Measurements from ENCODE around the gene INIP. TPM values are rescaled to one million over a fixed set of nuclear protein-coding genes. Genes with fewer than 3 reads are reported as not detected.

INIP gene
- total RNA-seq, 1 donor from 2014 or later = 37.8 TPM

DNA sequence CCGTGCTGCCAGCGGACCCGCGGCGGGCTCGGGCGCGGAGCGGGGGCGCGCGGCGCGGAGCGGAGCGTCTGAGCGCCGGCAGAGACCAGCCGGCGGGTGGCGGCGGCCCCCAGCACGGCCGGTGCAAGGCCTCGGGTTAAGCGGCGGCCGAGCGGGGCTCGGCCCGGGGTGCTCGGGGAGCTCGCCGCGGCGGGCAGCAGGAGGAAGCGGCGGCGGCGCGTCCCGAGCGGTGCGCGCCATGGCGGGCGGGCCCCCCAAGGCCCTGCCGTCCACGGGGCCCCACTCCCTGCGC, 32.8 kb upstream of the INIP start:
- DNase-seq (ENCODE audit: low spot score in 2 of 2) = no peak
- H3K27me3 ChIP-seq = no peaks in the 10 kb centered on the region
- H3K4me1 ChIP-seq = peaks cover 14 to 39% of the 10 kb centered on the region in 2 donors
- intact Hi-C loops (cut with DNase I) = loop anchor here (1.0 to 10.0 kb wide), 7 partner anchors 32 to 418 kb away; partner anchors contain the start of genes HSDL2, INIP, KIAA1958 and PTBP3
- peak in 1 of 3 experiments; percentile 3 for TF ChIP-seq CTCF (IDR thresholded peaks at IDR 0.05)
- peak overlapping the region; percentile 74 to 93 for H3K27ac ChIP-seq
- H3K4me3 ChIP-seq = peak overlapping the region; percentile 84 to 98
- no peaks in the 10 kb centered on the region for H3K9me3 ChIP-seq
- H3K36me3 ChIP-seq = no peaks in the 10 kb centered on the region

GRCh38 chr9:112750016-112750763, 32.3 kb upstream of the INIP start, which contains the start of gene SNX30:
TSS of gene SNX30 (plus strand) at chr9:112750760. CDS start at chr9:112751002, 242 bp downstream.
- TF ChIP-seq CTCF (IDR thresholded peaks at IDR 0.05) = no peak
- no peaks in the 10 kb centered on the region for H3K9me3 ChIP-seq
- H3K27me3 ChIP-seq = no peaks in the 10 kb centered on the region
- no peaks in the 10 kb centered on the region for H3K36me3 ChIP-seq
- peak; percentile 70 to 95 for DNase-seq (ENCODE audit: low spot score in 2 of 2)
- peak within 1 kb of the TSS; percentile 84 to 98 for H3K4me3 ChIP-seq
- H3K4me1 ChIP-seq = peaks cover 14 to 38% of the 10 kb centered on the region in 2 donors
- H3K27ac ChIP-seq = peak within 1 kb of the TSS; percentile 92 to 93
- intact Hi-C loops (cut with DNase I) = loop anchor here (1.0 to 10.0 kb wide), 7 partner anchors 32 to 417 kb away; partner anchors contain the start of genes HSDL2, INIP, KIAA1958 and PTBP3

DNA sequence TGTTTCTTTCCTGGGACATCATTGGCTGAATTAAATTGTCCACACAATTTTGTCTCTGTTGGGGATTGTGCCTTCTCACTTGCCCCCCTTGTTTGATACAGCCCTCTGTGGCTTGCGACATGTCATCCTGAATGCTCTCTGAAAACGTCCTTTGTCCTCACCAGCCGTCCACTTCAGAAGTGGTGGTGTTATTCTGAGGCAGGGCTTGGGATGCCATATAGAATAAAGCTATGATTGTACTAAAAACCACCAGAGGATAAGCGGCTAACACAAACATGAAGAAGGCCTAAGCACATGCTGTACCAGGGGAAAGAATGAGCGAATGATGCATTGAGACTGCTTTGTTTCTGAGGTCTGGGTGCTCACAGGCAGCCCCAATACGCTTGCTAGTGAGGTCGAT, 29.2 kb upstream of the INIP start:
- no peak overlapping the region for H3K4me3 ChIP-seq
- intact Hi-C loops (cut with DNase I) = no loop called here
- H3K4me1 ChIP-seq = peaks cover 4 to 14% of the 10 kb centered on the region in 2 donors
- H3K36me3 ChIP-seq = no peaks in the 10 kb centered on the region
- no peak for DNase-seq (ENCODE audit: low spot score in 2 of 2)
- no peak for TF ChIP-seq CTCF (IDR thresholded peaks at IDR 0.05)
- no peak overlapping the region for H3K27ac ChIP-seq
- no peaks in the 10 kb centered on the region for H3K9me3 ChIP-seq
- no peaks in the 10 kb centered on the region for H3K27me3 ChIP-seq

DNA sequence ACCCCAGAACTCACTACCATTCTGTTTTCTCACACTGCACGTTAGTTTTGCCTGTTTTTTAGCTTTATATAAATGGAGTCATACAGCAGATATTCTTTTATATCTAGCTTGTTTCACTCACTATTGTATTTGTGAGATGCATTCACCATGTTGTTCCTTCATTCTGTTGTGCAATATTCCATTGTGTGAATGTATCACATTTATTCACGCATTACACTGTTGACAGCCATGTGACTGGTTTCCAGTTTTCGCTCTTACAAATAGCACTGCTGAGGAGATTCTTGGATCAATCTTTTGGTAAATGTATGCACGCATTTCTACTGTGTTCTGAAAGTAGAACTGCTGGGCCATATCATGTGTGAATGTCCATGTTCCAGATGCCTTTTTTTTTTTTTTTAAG, 26.3 kb upstream of the INIP start:
- no peak for TF ChIP-seq CTCF (IDR thresholded peaks at IDR 0.05)
- Histone ChIP-seq H3K27ac (no peak overlapping the region), H3K27me3 (no peaks in the 10 kb centered on the region), H3K4me3 (no peak overlapping the region), H3K9me3 (no peaks in the 10 kb centered on the region), H3K36me3 (no peaks in the 10 kb centered on the region), H3K4me1 (no peaks in the 10 kb centered on the region)
- no peak for DNase-seq (ENCODE audit: low spot score in 2 of 2)
- intact Hi-C loops (cut with DNase I) = no loop called here

GRCh38 chr9:112743216-112743836, 25.4 kb upstream of the INIP start:
- no peak overlapping the region for H3K27ac ChIP-seq
- H3K9me3 ChIP-seq = no peaks in the 10 kb centered on the region
- no peaks in the 10 kb centered on the region for H3K27me3 ChIP-seq
- DNase-seq (ENCODE audit: low spot score in 2 of 2) = no peak
- TF ChIP-seq CTCF (IDR thresholded peaks at IDR 0.05) = no peak
- no peaks in the 10 kb centered on the region for H3K36me3 ChIP-seq
- no peak overlapping the region for H3K4me3 ChIP-seq
- intact Hi-C loops (cut with DNase I) = no loop called here
- H3K4me1 ChIP-seq = no peaks in the 10 kb centered on the region

Data from ascending aorta (tissue), 2 donors.